ENCODE results near the gene TINAGL1. TPM values are rescaled to one million over a fixed set of nuclear protein-coding genes. Genes with fewer than 3 reads are reported as not detected.

Gene TINAGL1
- total and polyA plus RNA-seq, 2 of the 13 experiments (the other 11 are each of a cell fraction or from before 2014, with no cell fraction given), result 24.7 to 76.8 TPM

- TF ChIP-seq LRRFIP1 (CRISPR knock-in tag; conservative IDR thresholded peaks at IDR 0.05) (no peak), SPEN (CRISPR knock-in tag; IDR thresholded peaks at IDR 0.05; ENCODE audit: low read depth) (peak; percentile 40; the same call in 1 of the 2 replicates), ZNF615 (CRISPR knock-in tag; IDR thresholded peaks at IDR 0.05; ENCODE audit: borderline replicate concordance) (no peak), FOXA1 (IDR thresholded peaks at IDR 0.05) (no peak), FOXA1 (CRISPR knock-in tag; IDR thresholded peaks at IDR 0.05) (no peak), ZNF609 (CRISPR knock-in tag; IDR thresholded peaks at IDR 0.05; ENCODE audit: borderline replicate concordance) (peak; percentile 4; the same call in 1 of the 2 replicates), SRY (CRISPR knock-in tag; IDR thresholded peaks at IDR 0.05) (peak; percentile 20; the same call in 1 of the 2 replicates), BRD4 (CRISPR knock-in tag; IDR thresholded peaks at IDR 0.05) (no peak), ZNF775 (CRISPR knock-in tag; IDR thresholded peaks at IDR 0.05; ENCODE audit: borderline replicate concordance) (no peak), RAD21 (CRISPR knock-in tag; IDR thresholded peaks at IDR 0.05) (peak; percentile 95), TOPORS (CRISPR knock-in tag; IDR thresholded peaks at IDR 0.05) (no peak; the same call in 1 of the 2 replicates), KMT2B (CRISPR knock-in tag; IDR thresholded peaks at IDR 0.05) (no peak), ZNF674 (CRISPR knock-in tag; IDR thresholded peaks at IDR 0.05; ENCODE audit: low read depth) (peak; percentile 74; the same call in 1 of the 2 replicates), MIER3 (CRISPR knock-in tag; IDR thresholded peaks at IDR 0.05; ENCODE audit: borderline replicate concordance) (peak; percentile 59; the same call in 1 of the 2 replicates), ZNF510 (CRISPR knock-in tag; IDR thresholded peaks at IDR 0.05; ENCODE audit: low read depth) (no peak), ZNF383 (CRISPR knock-in tag; IDR thresholded peaks at IDR 0.05; ENCODE audit: borderline replicate concordance) (no peak), GATAD2A (CRISPR knock-in tag; IDR thresholded peaks at IDR 0.05) (peak; percentile 62; the same call in 1 of the 2 replicates), PCBP1 (IDR thresholded peaks at IDR 0.05; ENCODE audit: borderline replicate concordance, low read depth, low read length) (no peak)
These were observed 27.2 kb upstream of the TINAGL1 start (continued) for GRCh38 chr1:31548907-31549808.

Data from HepG2 (cell line).